GM21576 (cell line): Measurements from ENCODE around the gene EREG.
A peak's percentile ranks its signal among the peaks of the same experiment; 100 is the strongest.

Experiments used
- ATAC-seq: cut with Tn5 transposase; IDR thresholded peaks from one replicate; pipeline ENCODE4 v1.9.1; 2021; ENCODE audit warnings: mild to moderate bottlenecking, moderate library complexity; ENCODE audit not compliant: unreplicated experiment

Gene EREG, protein sequence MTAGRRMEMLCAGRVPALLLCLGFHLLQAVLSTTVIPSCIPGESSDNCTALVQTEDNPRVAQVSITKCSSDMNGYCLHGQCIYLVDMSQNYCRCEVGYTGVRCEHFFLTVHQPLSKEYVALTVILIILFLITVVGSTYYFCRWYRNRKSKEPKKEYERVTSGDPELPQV

DNA sequence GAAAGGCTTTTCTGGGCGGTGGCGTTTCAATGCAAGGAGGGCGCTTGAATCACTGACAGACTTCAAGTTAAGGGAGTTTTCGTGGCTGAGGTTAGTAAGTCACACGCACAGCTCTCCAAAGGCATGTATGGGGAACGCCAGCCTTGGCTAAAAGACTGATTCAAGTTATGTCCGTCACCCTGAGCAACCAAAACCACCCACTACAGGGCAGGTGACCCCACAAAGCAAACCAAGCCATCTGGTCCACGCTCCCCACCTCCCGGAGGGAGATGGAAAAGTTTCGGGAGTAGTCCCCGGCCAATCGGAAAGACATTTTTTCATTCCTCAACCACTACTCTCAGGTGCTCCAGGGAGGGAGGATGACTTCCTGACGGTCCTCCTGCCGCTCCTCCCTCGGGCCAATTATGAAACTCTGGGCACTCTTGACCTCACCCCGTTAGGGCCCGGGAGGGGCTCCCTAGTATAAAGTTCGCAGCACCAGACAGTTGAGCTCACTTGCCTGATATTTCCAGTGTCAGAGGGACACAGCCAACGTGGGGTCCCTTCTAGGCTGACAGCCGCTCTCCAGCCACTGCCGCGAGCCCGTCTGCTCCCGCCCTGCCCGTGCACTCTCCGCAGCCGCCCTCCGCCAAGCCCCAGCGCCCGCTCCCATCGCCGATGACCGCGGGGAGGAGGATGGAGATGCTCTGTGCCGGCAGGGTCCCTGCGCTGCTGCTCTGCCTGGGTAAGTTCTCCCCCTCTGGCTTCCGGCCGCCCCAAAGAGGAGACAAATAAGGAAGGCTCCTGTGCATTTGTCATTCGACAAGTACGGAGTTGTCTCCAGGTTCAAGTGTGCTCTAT, at the start of gene EREG:
Gene EREG, plus strand, starts transcription at position 494 of the 840 bp plus-strand sequence. Its CDS starts 164 bp downstream, at position 658.
- ATAC-seq, result no peak

DNA sequence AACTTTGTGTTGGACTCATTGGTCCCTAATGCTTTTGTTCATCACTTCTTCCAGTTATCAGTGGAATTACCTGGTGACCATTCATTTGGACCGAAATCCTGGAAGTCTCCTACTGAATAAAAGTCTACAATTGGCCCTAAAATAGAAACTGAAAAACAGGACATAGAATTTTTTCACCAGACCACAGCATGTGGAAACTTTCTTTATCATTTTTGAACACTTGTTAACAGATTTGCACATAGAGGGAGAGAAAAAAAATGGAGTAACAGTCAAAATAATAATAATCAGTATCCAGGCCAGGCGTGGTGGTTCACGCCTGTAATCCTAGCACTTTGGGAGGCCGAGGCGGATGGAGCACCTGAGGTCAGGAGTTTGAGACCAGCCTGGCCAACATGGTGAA, 49.6 kb upstream of the EREG start:
- no peak for ATAC-seq

DNA sequence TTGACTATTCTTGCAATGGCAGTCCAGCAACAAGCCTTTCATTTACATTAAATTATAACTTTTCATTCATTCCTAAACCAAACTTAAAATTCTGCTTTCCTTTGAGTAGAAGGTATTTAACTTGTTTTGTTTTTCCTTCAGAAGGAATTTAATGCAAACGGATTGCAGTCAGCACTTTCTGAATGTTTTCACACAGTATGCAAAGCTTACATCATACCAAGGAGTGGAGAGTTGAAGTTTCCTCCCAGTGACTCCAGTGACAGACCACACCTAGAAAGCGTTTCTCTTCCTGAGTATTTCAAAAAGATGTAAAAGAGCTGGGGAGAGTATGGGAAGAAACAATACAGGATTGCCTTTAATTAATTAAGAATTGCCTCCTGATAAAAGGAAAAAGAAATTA, 48.5 kb upstream of the EREG start:
- ATAC-seq, result no peak

DNA sequence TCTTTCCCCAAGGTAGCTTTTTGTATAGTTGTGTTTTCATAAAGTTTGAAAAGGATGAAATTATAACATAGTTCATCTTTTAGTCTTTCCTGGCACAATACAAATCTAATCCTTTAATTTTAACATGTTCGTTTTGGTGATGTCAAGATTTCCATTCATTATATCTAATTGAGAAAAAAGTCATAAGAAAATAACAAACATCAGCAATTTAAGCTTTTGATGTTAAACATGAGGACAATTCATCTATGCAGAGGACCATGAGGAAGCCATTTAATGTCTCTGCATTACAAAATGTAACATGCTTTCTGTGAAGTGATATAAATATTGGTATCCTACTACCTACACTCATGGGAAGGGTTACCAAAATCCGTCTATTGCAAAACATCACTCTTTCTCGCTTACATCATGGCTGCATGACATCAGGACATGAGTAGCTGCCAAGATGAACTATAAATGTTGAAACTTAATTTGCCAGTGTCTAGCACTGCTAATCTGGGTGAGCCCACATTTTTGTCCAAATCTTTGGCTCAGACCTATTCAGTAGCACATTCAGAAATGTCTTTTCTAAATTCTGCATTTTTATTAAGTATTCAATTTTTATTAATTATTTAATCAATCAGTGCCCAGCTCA, 47.2 kb upstream of the EREG start:
- no peak for ATAC-seq

DNA sequence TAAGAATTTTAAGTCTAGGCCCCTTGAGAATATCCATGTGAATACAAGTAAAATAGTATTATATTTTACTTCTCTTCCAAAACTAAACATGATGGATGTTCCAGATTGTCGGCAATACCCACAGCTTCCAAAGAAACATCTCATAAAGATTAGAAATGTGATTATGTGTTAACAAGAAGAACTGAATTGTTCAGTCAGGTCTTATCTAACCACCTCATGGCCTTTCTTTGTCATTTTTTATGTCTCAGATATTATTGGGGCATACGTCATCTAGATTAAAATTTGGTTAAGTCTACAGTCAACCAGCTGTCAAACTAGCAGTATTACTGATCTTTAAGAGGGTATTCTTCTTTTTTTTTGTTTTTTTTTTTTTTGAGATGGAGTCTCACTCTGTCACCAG, 46.7 kb upstream of the EREG start:
- ATAC-seq, result no peak

DNA sequence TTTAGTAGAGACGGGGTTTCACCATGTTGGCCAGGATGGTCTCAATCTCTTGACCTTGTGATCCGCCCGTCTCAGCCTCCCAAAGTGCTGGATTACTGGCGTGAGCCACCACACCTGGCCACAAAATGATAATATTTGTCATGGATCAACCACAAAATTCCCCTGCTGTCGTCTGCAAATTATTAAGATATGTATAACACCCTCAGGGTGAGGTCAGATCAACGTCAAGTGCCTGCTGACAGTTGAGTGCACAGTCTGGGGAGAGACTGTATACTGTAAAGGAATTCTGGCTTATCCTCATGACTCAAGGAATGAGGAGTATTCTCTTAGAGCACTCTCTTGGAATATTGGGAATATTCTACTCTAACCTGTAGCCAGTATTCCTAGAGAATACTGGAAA, 45.5 kb upstream of the EREG start:
- no peak for ATAC-seq

DNA sequence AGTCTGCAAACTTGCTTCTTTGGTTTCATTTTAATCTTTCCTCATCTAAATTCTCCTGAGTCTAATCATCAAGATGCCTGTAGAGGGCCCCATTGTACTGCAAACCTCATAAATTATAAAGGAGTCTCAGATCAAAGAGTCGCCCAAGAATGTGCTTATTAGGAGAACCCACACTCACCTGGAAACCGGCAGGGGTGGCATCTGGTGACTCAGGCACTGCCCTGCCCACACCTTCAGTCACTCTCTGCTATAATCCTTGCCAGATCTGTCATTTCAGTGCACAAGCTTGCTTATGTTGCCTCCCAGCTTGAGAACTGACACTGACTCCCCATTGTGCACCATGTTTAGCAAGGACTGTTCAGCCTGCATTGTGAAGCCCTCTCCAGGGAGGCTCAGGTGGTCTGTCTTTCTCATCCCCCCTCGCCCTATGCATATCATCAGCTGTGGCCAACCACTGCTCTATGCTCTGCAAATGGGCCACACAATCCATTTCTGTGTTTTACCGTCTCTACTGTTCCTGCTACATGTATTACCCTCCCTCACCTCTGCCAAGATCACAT, 44.3 kb upstream of the EREG start:
- ATAC-seq, result peak; percentile 84

DNA sequence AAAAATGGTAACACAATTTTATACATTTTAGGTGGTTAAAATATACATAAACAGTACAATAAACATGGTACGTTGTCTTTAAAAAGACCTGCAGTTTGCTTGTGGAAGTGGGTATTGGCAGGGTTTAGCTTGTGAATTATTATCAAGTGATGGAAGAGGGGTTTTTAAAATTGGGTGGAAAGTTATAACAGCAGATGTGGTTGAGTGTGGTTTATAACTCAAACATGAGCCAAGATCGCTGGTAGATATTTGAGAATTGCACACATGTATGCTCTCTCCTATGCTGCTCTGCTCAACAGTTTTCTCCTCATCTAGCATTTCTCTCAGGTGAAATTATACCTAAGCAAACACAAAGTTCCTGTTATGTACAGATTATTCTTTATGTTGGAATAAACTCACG, 42.6 kb upstream of the EREG start:
- ATAC-seq, result no peak

DNA sequence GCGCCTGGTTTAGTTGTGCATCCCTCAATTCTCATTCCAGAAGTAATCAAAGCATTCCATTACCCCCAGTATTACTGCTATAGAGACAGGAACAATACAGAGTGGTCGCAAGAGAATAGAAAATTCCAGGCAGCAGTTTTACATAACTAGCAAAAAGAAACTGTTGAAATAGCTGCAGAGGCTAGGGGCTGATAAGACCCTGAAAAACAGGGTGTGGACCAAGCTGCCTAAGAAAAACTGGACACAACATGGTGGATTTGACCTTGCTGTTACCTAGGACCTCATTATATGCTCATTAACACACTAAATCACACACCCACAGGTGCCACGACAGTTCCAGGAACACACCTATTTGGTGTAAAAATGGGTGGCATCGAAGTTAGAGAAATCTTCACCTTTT, 41.3 kb upstream of the EREG start:
- no peak for ATAC-seq

DNA sequence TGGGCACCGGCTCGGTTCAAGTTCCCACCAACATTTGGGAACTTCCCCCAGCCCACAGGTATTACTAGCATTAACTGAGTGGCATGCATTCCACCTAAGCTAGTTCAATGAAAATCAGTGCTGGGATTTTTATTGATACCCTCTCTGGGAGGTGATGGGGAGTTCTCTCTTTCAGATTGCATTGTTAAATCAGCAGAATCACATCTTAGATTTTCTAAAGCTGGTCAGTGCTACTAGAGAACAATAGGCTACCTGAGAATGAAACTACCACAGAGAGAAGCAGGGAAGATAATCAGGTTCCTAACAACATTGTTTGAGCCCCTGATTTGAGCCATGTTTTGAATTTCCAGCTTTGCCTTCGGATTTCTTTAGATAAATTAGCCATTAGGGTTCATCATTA, 40.7 kb upstream of the EREG start:
- ATAC-seq, result no peak

DNA sequence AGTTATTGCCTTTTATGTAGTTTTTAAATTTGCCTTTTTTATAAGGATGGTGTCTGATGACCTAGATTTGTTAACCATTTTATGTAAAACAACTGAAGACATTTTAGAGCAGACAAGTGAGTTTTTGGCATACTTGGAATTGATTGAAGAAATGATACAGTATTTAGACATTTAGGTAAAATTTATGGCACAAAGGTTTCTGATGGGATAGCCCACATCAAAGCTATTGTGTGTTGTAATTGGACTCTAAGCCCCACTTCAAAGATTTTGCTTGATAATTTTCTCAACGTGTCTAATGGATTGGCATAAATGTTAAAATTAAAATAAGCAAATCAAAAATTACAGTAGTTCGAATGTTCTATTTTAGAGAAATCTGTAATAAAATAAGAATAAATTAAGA, 39.1 kb upstream of the EREG start:
- no peak for ATAC-seq

DNA sequence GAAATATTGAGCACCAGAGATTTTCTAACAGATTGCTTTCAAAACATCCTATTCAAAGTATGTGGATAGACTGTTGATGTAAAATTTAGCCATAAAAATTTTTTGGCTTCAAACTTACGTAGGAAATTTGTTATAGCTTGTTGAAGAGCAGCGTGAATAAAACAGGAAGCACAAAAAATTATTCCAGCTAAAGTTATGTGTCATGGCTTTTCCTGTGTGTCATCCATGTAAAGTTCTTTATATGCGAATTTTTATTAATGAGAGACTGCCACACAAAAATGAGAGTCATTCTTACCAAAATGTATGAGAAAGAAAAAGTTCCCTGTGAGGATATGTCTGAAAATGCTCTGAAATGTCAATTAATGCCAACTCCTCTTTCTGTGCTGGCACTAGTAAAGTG, 37.2 kb upstream of the EREG start:
- no peak for ATAC-seq

DNA sequence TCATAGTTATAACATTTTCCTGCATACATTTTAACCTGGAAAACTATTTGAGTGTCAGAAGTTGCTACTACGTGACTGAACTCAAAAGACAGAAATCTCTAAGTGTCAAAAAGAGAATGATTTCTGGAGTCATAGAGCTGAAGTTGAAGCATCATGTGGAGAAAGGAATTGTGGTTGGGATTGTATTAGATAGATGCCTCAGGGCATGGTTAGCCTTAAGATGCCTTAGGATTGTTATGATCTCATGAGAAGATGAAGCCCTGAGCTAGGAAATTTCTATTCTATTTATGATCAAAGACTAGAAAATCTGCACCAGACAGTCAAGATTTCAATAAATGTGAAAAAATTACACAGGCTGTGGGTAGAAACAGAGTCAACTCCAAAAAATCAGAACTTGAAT, 36.4 kb upstream of the EREG start:
- no peak for ATAC-seq

DNA sequence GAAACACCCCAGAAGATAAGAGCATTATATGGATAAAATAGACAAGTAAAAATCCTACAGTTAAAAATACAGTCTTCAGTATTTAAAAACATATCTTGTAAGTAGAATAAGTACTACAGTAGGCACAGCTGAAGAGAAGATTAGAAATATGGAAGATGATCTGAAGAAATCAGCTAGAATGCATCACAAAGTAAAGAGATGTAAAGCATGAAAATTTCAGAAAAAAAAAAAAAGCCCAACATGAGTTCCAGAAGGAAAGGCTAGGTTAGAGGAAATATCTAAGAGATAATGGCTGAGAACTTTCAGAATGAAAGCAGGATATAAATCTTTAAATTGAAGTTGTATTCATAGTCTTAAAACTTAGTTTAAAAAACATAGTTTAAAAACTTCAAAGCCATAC, 35.6 kb upstream of the EREG start:
- ATAC-seq, result no peak

DNA sequence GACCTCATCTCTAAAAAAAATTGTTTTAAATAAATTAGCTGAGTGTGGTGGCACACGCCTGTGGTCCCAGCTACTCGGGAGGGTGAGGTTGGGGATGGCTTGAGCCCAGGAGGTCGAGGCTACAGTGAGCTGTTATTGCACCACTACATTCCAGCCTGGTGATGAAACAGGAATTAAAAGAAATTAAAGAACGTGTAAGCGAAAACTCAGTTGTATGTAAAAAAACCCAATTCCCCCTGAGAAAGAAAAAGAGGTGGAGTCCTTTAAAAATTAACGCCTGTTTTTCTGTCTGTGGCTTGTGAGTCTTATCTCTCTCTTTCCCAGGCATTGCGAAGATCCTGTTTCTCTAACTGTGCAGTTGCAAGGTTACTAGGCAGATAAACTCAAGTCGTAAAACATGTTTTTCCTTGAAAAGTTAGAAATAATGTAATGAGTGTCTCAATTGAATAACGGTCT, 34.6 kb upstream of the EREG start:
- ATAC-seq, result no peak

DNA sequence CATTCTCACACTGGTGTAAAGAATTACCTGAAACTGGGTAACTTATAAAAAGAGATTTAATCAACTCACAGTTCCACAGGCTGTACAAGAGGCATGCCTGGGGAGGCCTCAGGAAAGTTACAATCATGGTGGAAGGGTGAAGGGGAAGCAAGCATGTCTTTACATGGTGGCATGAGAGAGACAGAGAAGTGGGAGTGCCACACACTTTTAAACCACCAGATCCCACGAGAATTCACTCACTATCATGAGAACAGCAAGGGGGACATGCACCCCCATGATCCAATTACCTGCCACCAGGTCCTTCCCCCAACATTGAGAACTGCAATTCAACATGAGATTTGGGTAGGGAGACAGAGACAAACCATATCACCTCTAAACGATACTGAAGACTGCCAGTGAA, 33.7 kb upstream of the EREG start:
- no peak for ATAC-seq

DNA sequence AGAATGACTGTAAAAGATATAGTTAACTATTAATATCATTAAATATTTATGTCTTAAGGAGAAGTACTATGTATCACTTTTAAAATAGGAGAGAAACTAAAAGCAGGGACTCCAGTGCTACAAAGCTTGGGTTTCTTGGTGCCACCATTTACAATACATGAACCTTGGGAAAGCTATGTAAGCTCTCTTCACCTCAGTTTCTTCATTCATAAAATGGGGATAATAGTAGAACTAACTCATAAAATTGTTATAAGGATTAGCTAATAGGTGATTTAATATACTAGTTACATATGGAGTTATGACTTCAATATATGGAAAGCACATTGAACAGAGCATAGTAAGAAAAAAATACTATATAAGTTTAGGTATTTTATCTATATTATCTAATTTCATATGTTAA, 33.0 kb upstream of the EREG start:
- ATAC-seq, result no peak

DNA sequence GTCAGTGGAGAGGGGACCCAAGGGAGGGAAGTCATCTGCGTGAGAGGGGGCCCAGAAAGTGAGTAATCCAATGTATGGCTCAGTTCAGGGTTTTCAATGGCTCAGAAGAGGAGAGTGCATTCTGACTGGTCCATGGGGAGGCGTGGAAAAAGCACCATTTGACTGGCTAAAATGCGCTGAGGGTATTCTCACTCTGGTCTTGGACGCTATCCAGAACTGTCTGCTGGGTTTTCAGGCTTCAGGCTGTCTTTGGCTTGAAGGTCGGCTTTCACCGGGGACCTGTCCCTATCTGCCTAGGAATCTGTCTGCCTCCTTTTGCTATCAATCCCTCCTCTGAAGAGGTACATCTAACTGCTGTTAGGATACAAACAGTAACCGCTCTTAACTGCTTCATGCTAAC, 30.3 kb upstream of the EREG start:
- no peak for ATAC-seq

DNA sequence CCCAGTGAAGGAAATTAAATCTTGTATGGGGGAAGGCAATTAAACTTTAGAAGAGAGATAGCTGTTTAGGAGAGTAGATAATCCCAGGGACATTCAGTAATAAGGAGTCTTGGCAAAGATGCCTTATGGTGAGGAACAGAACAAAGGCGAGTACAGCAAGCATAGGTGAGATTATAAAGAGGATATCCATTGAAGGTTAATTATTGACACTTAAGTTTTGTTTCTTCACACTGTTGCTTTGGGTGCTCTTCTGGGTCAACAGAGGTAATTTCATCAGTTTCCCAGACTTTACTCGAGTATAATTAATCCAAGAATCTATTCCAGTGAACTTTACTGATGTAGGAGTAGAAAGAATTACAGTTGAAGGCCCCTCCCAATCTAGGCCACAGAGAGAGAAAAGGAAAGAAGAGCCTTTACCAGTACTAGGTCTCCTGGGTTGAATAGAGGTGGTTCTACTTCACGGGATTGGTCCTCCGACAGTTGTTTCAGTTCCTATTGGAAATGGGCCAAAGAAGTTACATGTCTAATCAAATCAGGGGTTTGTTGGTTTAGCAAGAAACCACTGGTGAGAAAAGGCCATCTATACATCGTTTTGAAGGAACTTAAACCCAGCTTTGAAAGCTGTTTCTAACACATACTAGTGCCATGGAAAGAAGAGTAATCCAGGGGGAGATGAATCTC, 29.5 kb upstream of the EREG start:
- no peak for ATAC-seq

DNA sequence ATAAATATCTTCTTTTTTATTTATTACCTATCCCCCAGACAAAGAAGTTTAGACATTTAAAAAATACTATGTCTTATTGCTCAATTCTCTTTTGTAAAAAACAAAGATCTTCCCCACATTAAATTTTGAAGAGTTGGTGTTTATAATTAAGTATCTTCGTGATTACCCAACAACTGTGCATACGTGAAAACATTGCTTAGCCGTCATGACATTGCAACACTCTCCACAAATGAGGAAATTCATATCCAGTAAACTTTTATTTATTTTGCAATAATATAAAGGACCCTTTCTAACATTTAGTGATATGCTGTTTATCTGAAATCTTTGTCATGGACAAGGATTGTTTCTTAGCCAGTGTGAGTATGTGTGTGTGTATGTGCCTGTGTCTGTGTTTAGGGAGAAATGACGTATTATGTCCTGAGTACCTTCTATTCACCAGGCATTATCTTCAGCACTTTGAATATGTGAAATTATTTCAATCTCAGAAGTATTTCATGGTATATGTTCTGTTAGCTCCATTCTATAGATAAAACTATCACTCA, 26.1 kb upstream of the EREG start:
- ATAC-seq, result no peak

DNA sequence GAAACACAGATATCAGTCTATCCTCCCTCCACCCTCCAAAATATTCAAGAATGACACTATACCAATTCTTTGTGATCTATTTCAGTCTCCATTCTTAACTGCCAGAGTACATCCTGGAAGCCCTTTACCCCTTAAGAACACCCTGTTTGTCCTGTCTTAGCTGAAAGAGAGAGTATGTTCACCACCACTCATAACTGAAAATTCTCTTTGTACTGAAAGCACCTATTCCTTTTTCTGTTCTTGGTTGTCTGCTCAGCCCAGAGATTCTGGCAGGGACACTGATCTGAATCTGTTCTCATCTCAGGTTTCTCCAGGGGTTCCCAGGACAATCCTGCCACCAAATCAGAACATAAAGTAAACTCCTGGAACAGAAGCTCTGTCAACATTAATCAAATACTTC, 25.4 kb upstream of the EREG start:
- no peak for ATAC-seq
